T47D (cell line): ENCODE results near the gene DAB2IP.

ENCODE experiments used
- DNase-seq, 2 experiments: peaks; one replicate each; pipeline versions ENCODE4 v3.0.0 to v3.0.0-alpha.2; 2011 to 2012; ENCODE audit warnings: low read depth in 1 of 2, low spot score in 1 of 2
- JUND ChIP-seq: IDR thresholded peaks from 2 replicates; pipeline ENCODE4 v1.6.1; 2012; ENCODE audit warnings: low read depth
- in situ Hi-C: cut with HindIII; loops from 2 replicates; pipeline ENCODE4 v1.10.0; 2016; ENCODE audit warnings: low sequenced_read_pairs, low pct_unique_long_range_greater_than_20kb

Gene DAB2IP

DNA sequence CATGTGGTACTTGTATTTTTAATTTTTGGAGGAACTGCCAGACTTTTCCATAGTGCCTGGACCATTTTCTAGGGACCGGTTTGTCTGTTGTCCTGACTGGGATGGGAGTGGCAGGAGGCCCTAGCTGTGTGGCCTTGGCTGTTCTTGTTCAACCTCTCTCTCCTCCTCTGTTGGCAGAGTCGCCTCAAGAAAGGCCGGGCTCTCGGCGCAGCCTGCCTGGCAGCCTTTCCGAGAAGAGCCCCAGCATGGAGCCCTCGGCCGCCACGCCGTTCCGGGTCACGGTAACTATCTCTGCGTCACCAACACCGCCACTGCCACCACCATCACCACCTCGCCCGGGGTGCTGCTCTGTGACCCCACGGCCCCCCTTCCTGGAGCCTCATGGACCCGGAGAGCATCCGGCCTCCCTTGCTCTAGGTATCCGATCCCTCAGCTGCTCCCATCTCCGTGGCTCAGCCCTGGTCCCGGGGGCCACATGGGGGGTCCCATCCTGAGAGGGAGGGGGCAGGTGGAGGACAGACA is 27.1 kb downstream of the DAB2IP start:
- no peak for DNase-seq
- TF ChIP-seq JUND, result no peak
- in situ Hi-C loops, result no loop called here

- in situ Hi-C loops, result no loop called here
- no peak for TF ChIP-seq JUND
Measured at GRCh38 chr9:121679901-121680635, 28.6 kb downstream of the DAB2IP start.

DNA sequence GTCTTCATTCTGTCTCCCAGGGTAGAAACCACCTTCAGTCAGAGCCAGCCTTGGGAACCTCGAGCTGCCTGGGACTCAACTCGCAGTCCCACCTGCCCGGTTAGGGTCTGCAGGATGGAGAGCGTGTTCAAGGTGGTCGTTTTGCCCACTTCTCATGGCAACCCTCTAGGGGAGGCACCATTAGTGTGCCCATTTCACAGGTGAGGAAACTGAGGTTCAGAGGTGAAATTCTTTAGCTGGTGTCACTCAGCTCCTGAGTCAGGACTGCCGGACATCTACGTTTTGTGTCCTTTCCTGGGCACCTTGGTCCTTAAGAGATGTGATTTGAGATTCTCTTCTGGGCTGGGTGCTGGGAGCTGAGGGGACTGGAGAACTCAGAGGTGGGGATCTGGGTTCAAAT is 30.0 kb downstream of the DAB2IP start:
- DNase-seq, result no peak
- in situ Hi-C loops, result no loop called here
- TF ChIP-seq JUND, result no peak

More at GRCh38 chr9:121679901-121680635, 28.6 kb downstream of the DAB2IP start:
- no peak for DNase-seq

DNA sequence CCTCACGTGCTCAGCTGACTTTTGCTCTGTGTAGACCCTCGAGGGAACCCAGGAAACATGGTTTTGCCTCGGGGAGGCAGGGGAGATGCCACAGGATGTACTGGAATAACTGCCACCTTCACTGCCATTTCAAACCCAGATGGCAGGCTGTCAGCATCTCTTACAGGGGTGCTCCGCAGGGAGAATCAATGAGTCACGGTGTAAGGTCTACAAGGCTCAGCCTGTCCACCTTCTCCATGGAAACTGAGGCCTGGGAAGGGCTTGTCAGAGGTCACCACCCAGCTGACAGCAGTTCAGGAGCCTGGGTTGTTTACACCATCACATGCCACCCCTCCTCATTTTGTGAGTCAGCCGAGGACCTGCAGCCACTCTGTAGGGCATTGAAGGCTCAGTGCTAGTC is 30.8 kb downstream of the DAB2IP start:
- no peak for TF ChIP-seq JUND
- DNase-seq, result no peak
- in situ Hi-C loops, result no loop called here

GRCh38 chr9:121682926-121683515 is 31.6 kb downstream of the DAB2IP start:
- in situ Hi-C loops, result no loop called here
- DNase-seq, result no peak
- no peak for TF ChIP-seq JUND

DNA sequence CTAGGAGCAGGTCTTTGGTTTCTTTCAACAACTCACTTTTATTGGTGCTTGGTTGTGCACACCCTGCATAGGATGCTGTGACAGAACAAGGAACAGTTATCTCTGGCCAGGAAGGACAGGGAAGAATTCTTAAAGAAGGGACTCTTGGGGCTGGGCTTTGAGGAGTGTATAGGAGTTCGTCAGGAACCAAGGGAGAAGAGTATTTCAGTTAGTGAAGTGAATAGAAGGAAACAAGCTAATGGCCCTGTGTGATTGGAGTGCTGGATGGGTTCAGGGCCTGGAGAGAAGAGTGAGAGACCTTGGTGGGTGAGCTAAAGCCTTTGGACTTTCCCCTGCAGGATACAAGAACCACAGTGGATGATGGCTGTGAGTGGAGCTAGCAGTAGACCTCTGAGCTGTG is 32.2 kb downstream of the DAB2IP start:
- in situ Hi-C loops, result no loop called here
- no peak for DNase-seq
- no peak for TF ChIP-seq JUND

DNA sequence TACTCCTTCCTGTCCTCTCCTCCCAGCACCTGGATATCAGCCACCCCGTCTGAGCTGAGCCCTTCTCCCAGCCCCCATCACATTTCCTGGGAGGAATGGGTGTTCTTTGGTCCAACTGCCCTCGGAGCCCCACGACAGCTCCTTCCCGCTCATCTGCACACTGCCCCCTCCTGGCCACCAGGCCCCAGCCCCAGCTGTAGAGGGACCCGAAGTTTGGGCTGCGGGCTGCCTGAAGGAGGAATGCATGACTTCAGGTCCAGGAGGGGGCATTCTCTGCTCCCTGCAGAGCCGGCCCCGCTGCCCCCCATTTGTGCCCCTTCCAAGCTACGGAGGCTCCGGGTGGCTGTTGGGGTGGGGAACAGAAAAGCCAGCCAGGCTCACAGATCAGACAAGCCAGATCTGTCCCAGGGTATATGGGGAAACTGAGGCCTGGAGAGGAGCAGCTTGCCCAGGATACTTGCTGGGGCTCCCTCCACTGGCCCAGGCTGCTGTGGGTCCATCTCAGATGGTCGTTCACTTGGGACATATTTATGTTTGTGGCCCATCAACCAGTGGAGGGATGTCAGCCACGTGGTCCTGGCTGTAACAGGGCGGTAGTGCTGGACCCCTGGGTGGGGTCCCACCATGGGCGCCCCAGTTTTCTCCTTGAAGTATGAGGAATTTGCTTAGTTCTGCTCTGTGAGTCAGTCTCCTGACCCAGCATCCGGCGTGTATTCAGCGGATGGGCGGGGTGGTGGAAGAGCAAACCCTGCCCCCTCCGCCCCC is 33.1 kb downstream of the DAB2IP start:
- DNase-seq, result peak in 1 of 2 experiments; percentile 34
- TF ChIP-seq JUND, result no peak
- in situ Hi-C loops, result no loop called here

DNA sequence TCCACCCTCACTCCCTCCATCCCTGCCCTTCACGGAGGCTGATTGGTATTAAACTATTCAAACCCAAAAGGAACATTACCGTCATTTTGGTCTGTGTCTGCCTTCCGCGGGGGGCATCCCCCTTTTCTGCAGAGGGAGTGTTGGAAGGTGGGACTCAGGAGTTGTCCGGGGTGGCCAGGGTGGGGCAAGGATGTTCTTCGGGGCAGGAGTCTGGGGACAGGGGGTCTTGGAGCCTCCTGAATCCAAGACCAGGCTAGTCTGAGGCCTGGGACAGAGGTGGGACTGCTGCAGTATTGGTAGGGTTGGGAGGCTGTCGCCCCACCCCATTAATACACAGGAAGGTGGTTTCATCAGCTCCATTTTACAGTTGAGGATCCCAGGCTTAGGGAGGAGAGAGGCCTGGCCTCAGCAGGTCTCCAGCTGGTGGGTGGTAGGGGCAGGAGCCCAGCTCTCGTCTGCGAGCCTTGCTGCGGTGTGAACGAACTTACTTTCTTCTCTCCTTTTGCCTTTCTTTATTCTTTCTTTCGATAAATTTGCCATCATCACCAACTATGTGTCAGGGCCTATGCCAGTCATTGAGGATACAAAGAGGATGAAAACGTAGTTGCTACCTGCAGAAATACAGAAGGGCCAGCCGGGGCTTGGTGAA is 33.8 kb downstream of the DAB2IP start:
- in situ Hi-C loops, result no loop called here
- no peak for DNase-seq
- TF ChIP-seq JUND, result no peak

DNA sequence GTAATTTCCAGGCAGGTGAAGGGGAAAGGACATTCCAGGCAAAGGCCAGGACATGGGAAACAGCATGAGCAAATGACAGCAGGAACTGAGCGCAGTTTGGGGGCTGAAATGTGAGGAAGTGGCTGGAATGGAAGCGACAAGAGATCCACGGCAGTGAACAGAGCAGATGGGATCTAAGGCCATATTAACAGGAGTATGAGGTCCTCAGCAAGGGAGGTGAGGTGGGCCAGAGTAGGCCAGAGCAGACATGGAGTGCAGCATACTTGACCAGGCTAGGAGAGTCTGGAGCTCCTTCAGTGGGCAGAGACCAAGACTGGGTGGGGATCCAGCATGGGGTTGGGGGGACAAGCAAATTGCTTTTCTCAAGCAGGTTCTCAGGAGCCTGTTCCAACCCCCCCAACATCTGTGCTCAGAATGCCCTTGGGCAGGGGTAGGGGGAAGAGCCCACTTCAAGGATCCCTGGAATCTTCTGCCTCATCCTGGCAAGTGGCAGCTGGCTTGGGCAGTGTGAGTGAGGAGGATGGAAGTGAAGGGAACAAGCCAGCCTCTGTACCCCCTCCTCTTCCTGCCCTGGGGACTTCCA is 34.5 kb downstream of the DAB2IP start:
- in situ Hi-C loops, result no loop called here
- no peak for DNase-seq
- TF ChIP-seq JUND, result no peak

- DNase-seq, result peak; percentile 86 to 91
- in situ Hi-C loops, result no loop called here
Measured at GRCh38 chr9:121686930-121687541, 35.6 kb downstream of the DAB2IP start.

DNA sequence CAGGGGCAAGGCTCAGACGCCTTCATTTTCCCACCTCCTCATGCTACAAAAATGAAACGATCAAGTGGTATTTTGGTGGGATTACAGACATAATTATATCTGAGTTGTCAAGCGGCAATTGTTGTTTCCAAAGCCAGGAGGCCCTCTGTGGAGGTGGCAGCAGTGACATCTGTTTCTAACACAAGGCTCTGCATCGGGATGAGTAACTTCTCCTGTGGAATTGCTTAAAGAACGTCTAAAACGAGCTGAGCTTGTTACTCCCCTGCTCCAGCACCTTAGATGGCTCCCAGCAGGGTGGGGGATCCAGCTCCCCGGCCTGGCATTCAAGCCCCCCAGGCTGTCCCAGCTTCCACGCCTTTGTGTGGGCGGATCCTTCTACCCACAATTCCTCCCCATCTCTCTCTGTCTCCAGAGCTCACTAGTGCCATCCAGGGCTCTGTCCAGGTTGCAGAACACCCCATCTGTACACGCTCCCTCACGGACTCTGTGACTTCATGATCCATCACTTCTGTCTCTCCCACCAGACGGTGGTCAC is 36.8 kb downstream of the DAB2IP start:
- in situ Hi-C loops, result no loop called here

More at GRCh38 chr9:121686930-121687541, 35.6 kb downstream of the DAB2IP start:
- no peak for TF ChIP-seq JUND

More for the DNA sequence above, 36.8 kb downstream of the DAB2IP start:
- DNase-seq, result no peak
- no peak for TF ChIP-seq JUND
